HCT116 (cell line): Measurements from ENCODE around the gene NFATC2IP. TPM values are rescaled to one million over a fixed set of nuclear protein-coding genes. Genes with fewer than 3 reads are reported as not detected.
"Not testable (repeated sequence)": the region's sequence is repeated elsewhere in the genome, so short reads cannot be mapped to it uniquely, and the experiment has no call there.

Experiments used
- ATAC-seq: fragments of 200-7000 bp; cut with Tn5 transposase; 2 replicates; pipeline ENCODE4 v1.9.1; 2020; ENCODE audit warnings: mild to moderate bottlenecking, moderate library complexity
- BruUV-seq: library from RNA; stranded (reverse); fragments of 400-500 nt; replicated peaks from 2 replicates; lab custom pipeline; 2021; lab: Mats Ljungman, UMichigan
- CTCF ChIA-PET: fragments of 300-600 bp; sonication (Branson Sonifier 250); formaldehyde crosslinking; loops from one replicate; lab custom pipeline; 2021; ENCODE audit warnings: antibody characterized with exemption; lab: Charles Lee
- POLR2A ChIA-PET: fragments of 300-600, 350-600 bp; sonication (Branson Sonifier 250); formaldehyde crosslinking; loops from one replicate; lab custom pipeline; 2021; ENCODE audit warnings: antibody characterized with exemption; lab: Charles Lee
- RAD21 ChIA-PET, 2 experiments: fragments of 300-600 bp; sonication (Branson Sonifier 250); formaldehyde crosslinking; loops; one replicate each; lab custom pipeline; 2023; ENCODE audit warnings: low total read pairs in 2 of 2; ENCODE audit not compliant: uncharacterized antibody in 2 of 2, unreplicated experiment in 2 of 2, low non-redundant PET in 1 of 2; lab: Charles Lee
- DNase-seq: peaks from one replicate; pipeline ENCODE4 v3.0.0-alpha.2; 2010; ENCODE audit warnings: low read depth, low spot score
- H2AFZ ChIP-seq: fragments of 200-600 bp; shearing (Covaris generic), sonication (generic); 2 replicates; pipeline ENCODE4 v1.6.1; 2017; ENCODE audit warnings: low read depth, mixed run types, mixed read lengths, antibody characterized with exemption, low read length; ENCODE audit not compliant: poor library complexity, severe bottlenecking
- H3K27ac ChIP-seq: 2 replicates; pipeline ENCODE4 v1.5.1; 2012; ENCODE audit warnings: low read depth, low read length
- H3K27me3 ChIP-seq: fragments of 200-600 bp; sonication (generic); 2 replicates; pipeline ENCODE4 v1.6.1; 2016; ENCODE audit warnings: mixed run types, low read length, mixed read lengths; ENCODE audit not compliant: insufficient read depth
- H3K36me3 ChIP-seq, 2 experiments: fragments of 200-500 bp in 1 of 2; fragments of 200-600 bp in 1 of 2; sonication (Bioruptor generic) in 1 of 2; sonication (generic) in 1 of 2; 2 replicates each; pipeline versions ENCODE4 v1.5.1 to v1.6.1; 2014 to 2016; ENCODE audit warnings: low read length in 2 of 2, inconsistent platforms in 1 of 2, mixed read lengths in 1 of 2, mixed run types in 1 of 2; ENCODE audit not compliant: insufficient read depth in 2 of 2, control insufficient read depth in 1 of 2
- H3K4me1 ChIP-seq, 2 experiments: fragments of 200-600 bp in 1 of 2; sonication (generic) in 1 of 2; 2 replicates each; pipeline versions ENCODE4 v1.5.1 to v1.6.1; 2012 to 2017; ENCODE audit warnings: low read length in 2 of 2, inconsistent platforms in 1 of 2, mild to moderate bottlenecking in 1 of 2, mixed read lengths in 1 of 2, mixed run types in 1 of 2, moderate library complexity in 1 of 2; ENCODE audit not compliant: insufficient read depth in 2 of 2, control insufficient read depth in 1 of 2
- H3K4me2 ChIP-seq: fragments of 200-600 bp; sonication (generic); 2 replicates; pipeline ENCODE4 v1.6.1; 2017; ENCODE audit warnings: mixed run types, low read length, mixed read lengths
- H3K4me3 ChIP-seq, 2 experiments: fragments of 200-600 bp in 1 of 2; sonication (generic) in 1 of 2; replicated peaks in 1 of 2; 2 replicates each; pipeline ENCODE4 v1.5.1; 2011 to 2016; ENCODE audit warnings: low read length in 2 of 2, control low read depth in 1 of 2, low read depth in 1 of 2, mild to moderate bottlenecking in 1 of 2, mixed read lengths in 1 of 2, mixed run types in 1 of 2
- H3K79me2 ChIP-seq: fragments of 200-600 bp; sonication (generic); 2 replicates; pipeline ENCODE4 v1.6.1; 2017; ENCODE audit warnings: mild to moderate bottlenecking, mixed run types, low read length, moderate library complexity, mixed read lengths; ENCODE audit not compliant: insufficient read depth
- H3K9ac ChIP-seq: fragments of 200-600 bp; sonication (generic); 2 replicates; pipeline ENCODE4 v1.6.1; 2016; ENCODE audit warnings: low read length, mixed read lengths
- H3K9me2 ChIP-seq: fragments of 200-600 bp; sonication (generic), shearing (Covaris generic); 2 replicates; pipeline ENCODE4 v1.6.1; 2017; ENCODE audit warnings: mixed run types, mild to moderate bottlenecking, moderate library complexity; ENCODE audit not compliant: insufficient read depth
- H3K9me3 ChIP-seq, 2 experiments: fragments of 200-500 bp in 1 of 2; fragments of 200-600 bp in 1 of 2; sonication (Bioruptor generic) in 1 of 2; sonication (generic) in 1 of 2; 2 replicates each; pipeline ENCODE4 v1.6.1; 2014 to 2017; ENCODE audit warnings: low read length in 2 of 2, mixed read lengths in 2 of 2, inconsistent platforms in 1 of 2, low read depth in 1 of 2, mild to moderate bottlenecking in 1 of 2, mixed run types in 1 of 2, moderate library complexity in 1 of 2; ENCODE audit not compliant: control insufficient read depth in 1 of 2, insufficient read depth in 1 of 2
- H4K20me1 ChIP-seq: fragments of 200-600 bp; sonication (generic), shearing (Covaris generic); 2 replicates; pipeline ENCODE4 v1.6.1; 2017; ENCODE audit warnings: mixed run types, mild to moderate bottlenecking, moderate library complexity; ENCODE audit not compliant: insufficient read depth
- CBX3 ChIP-seq: IDR thresholded peaks from 2 replicates; pipeline ENCODE4 v1.6.1; 2012; ENCODE audit warnings: low read depth
- CEBPB ChIP-seq: IDR thresholded peaks from 2 replicates; pipeline ENCODE4 v1.6.1; 2012; ENCODE audit warnings: low read depth
- ELF1 ChIP-seq: IDR thresholded peaks from 2 replicates; pipeline ENCODE4 v1.6.1; 2012; ENCODE audit warnings: low read depth, borderline replicate concordance
- EZH2 ChIP-seq: fragments of 200-600 bp; sonication (generic); IDR thresholded peaks from 2 replicates; pipeline ENCODE4 v1.6.1; 2017; ENCODE audit warnings: antibody characterized with exemption, mixed run types
- EZH2phosphoT487 ChIP-seq: fragments of 200-600 bp; IDR thresholded peaks from 2 replicates; pipeline ENCODE4 v1.6.1; 2018; ENCODE audit warnings: antibody characterized with exemption, borderline replicate concordance
- FOSL1 ChIP-seq: IDR thresholded peaks from 2 replicates; pipeline ENCODE4 v1.6.1; 2012; ENCODE audit warnings: low read depth
- POLR2A ChIP-seq: IDR thresholded peaks from 2 replicates; pipeline ENCODE4 v1.7.0; 2011; ENCODE audit warnings: borderline replicate concordance; ENCODE audit not compliant: insufficient read depth, insufficient read length; ENCODE audit errors: extremely low read depth
- POLR2AphosphoS5 ChIP-seq: IDR thresholded peaks from 2 replicates; pipeline ENCODE4 v1.6.1; 2011; ENCODE audit warnings: mild to moderate bottlenecking, low read depth, low read length, moderate library complexity
- SP1 ChIP-seq: IDR thresholded peaks from 2 replicates; pipeline ENCODE4 v1.6.1; 2012; ENCODE audit warnings: low read depth
- TCF7L2 ChIP-seq: IDR thresholded peaks from 2 replicates; pipeline ENCODE4 v1.7.0; 2011; ENCODE audit warnings: borderline replicate concordance, inconsistent platforms; ENCODE audit not compliant: insufficient read depth, insufficient read length; ENCODE audit errors: extremely low read depth
- YY1 ChIP-seq: IDR thresholded peaks from 2 replicates; pipeline ENCODE4 v1.6.1; 2011; ENCODE audit warnings: low read length, low read depth, moderate library complexity, mild to moderate bottlenecking; ENCODE audit not compliant: insufficient replicate concordance; ENCODE audit errors: extremely low read depth
- ZFX ChIP-seq: fragments of 450-650 bp; IDR thresholded peaks from 2 replicates; pipeline ENCODE4 v1.6.1; 2017
- ZNF274 ChIP-seq: fragments of 200-500 bp; sonication (Bioruptor generic); IDR thresholded peaks from 2 replicates; pipeline ENCODE4 v1.6.1; 2014; ENCODE audit warnings: mild to moderate bottlenecking, low read depth, low read length, inconsistent platforms
- intact Hi-C: fragments of 100-400 bp; cut with micrococcal nuclease; formaldehyde crosslinking; loops from 2 replicates; pipeline ENCODE4 v1.10.0; 2022
- total RNA-seq: library from RNA; stranded (reverse); gene quantifications from one replicate; pipeline ENCODE4 v1.2.1, GENCODE V29; 2021; ENCODE audit not compliant: unreplicated experiment
- TF ChIP-seq, protein P1 (sequence below): IDR thresholded peaks from 2 replicates; pipeline ENCODE4 v1.6.1; 2012
- TF ChIP-seq, protein P2 (sequence below): IDR thresholded peaks from 2 replicates; pipeline ENCODE4 v1.6.1; 2012; ENCODE audit warnings: low read depth
- TF ChIP-seq, protein P3 (sequence below): IDR thresholded peaks from 2 replicates; pipeline ENCODE4 v1.6.1; 2011; ENCODE audit warnings: mild to moderate bottlenecking, low read length, moderate library complexity; ENCODE audit not compliant: insufficient replicate concordance; ENCODE audit errors: extremely low read depth

NFATC2IP gene
- total RNA-seq, 1 experiment from 2014 or later = 41.4 TPM

DNA sequence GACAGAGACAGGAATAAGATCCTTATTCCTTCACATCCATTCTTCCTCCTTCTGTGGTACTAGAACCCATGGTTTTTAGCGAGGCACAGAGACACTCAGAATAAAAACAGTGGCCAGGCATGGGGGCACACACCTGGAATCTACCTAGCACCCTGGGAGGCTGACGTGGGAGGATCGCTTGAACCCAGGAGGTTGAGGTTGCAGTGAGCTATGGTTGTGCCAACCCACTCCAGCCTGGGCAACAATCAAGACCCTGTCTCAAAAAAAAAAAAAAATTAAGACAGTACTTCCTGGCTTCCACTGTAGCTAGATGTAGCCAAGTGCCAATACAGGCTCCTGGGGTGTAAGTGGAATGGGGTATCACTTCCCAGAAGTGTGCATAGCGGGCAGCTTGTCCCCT is 16.4 kb downstream of the NFATC2IP start:
- no peak overlapping the region for H2AFZ ChIP-seq
- H3K9ac ChIP-seq = no peak overlapping the region
- no peak overlapping the region for H3K27ac ChIP-seq
- H3K9me3 ChIP-seq = no peaks in the 10 kb centered on the region
- POLR2A ChIA-PET = no interaction called here
- intact Hi-C loops = no loop called here
- H3K4me3 ChIP-seq = no peak overlapping the region
- no peaks in the 10 kb centered on the region for H3K27me3 ChIP-seq
- RAD21 ChIA-PET = no interaction called here
- peaks cover 11 to 22% of the 10 kb centered on the region in 2 experiments; a peak in 3 of 4 replicates for H3K36me3 ChIP-seq
- CTCF ChIA-PET = no interaction called here
- H3K79me2 ChIP-seq = no peaks in the 10 kb centered on the region
- H3K4me2 ChIP-seq = no peak overlapping the region
- TF ChIP-seq, protein P1, sequence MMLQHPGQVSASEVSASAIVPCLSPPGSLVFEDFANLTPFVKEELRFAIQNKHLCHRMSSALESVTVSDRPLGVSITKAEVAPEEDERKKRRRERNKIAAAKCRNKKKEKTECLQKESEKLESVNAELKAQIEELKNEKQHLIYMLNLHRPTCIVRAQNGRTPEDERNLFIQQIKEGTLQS = no peak
- TF ChIP-seq ZFX = no peak
- no peak for TF ChIP-seq CBX3
- TF ChIP-seq, protein P2, sequence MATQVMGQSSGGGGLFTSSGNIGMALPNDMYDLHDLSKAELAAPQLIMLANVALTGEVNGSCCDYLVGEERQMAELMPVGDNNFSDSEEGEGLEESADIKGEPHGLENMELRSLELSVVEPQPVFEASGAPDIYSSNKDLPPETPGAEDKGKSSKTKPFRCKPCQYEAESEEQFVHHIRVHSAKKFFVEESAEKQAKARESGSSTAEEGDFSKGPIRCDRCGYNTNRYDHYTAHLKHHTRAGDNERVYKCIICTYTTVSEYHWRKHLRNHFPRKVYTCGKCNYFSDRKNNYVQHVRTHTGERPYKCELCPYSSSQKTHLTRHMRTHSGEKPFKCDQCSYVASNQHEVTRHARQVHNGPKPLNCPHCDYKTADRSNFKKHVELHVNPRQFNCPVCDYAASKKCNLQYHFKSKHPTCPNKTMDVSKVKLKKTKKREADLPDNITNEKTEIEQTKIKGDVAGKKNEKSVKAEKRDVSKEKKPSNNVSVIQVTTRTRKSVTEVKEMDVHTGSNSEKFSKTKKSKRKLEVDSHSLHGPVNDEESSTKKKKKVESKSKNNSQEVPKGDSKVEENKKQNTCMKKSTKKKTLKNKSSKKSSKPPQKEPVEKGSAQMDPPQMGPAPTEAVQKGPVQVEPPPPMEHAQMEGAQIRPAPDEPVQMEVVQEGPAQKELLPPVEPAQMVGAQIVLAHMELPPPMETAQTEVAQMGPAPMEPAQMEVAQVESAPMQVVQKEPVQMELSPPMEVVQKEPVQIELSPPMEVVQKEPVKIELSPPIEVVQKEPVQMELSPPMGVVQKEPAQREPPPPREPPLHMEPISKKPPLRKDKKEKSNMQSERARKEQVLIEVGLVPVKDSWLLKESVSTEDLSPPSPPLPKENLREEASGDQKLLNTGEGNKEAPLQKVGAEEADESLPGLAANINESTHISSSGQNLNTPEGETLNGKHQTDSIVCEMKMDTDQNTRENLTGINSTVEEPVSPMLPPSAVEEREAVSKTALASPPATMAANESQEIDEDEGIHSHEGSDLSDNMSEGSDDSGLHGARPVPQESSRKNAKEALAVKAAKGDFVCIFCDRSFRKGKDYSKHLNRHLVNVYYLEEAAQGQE = no peak
- TF ChIP-seq TCF7L2 = no peak
- no peak for TF ChIP-seq CEBPB
- TF ChIP-seq ELF1 = no peak
- TF ChIP-seq POLR2AphosphoS5 = no peak
- no peak for TF ChIP-seq SP1
- TF ChIP-seq EZH2 = no peak
- TF ChIP-seq YY1 = no peak
- TF ChIP-seq, protein P3, sequence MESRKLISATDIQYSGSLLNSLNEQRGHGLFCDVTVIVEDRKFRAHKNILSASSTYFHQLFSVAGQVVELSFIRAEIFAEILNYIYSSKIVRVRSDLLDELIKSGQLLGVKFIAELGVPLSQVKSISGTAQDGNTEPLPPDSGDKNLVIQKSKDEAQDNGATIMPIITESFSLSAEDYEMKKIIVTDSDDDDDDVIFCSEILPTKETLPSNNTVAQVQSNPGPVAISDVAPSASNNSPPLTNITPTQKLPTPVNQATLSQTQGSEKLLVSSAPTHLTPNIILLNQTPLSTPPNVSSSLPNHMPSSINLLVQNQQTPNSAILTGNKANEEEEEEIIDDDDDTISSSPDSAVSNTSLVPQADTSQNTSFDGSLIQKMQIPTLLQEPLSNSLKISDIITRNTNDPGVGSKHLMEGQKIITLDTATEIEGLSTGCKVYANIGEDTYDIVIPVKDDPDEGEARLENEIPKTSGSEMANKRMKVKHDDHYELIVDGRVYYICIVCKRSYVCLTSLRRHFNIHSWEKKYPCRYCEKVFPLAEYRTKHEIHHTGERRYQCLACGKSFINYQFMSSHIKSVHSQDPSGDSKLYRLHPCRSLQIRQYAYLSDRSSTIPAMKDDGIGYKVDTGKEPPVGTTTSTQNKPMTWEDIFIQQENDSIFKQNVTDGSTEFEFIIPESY = no peak
- no peak for TF ChIP-seq EZH2phosphoT487
- TF ChIP-seq FOSL1 = no peak
- TF ChIP-seq ZNF274 = no peak
- no peak for TF ChIP-seq POLR2A
- no peaks in the 10 kb centered on the region for H4K20me1 ChIP-seq
- H3K9me2 ChIP-seq = no peaks in the 10 kb centered on the region
- no peaks in the 10 kb centered on the region for H3K4me1 ChIP-seq
- no TSS peak for BruUV-seq
- DNase-seq = no peak
- no peak for ATAC-seq

DNA sequence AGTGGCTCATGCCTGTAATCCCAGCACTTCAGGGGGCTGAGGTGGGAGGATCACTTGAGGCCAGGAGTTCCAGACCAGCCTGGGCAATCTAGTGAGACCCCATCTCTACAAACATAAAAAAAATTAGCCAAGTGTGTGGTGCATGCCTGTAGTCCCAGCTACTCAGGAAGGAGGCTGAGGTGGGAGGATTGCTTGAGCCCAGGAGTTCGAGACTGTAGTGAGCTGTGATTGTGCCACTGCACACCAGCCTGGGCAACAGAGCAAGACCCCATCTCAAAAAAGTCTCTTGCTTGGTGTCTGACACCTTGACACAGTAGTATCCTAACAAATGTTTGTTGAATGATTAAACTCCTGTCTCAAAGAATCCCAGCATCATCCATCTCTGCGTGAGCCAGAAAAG is 19.0 kb downstream of the NFATC2IP start:
- CTCF ChIA-PET, H3K36me3 ChIP-seq, H3K9me2 ChIP-seq, RAD21 ChIA-PET, H4K20me1 ChIP-seq, POLR2A ChIA-PET, ATAC-seq, H3K9me3 ChIP-seq, BruUV-seq, H3K4me2 ChIP-seq, H3K27me3 ChIP-seq, H3K9ac ChIP-seq, H3K27ac ChIP-seq, H2AFZ ChIP-seq, H3K4me3 ChIP-seq, H3K79me2 ChIP-seq, DNase-seq: not testable (repeated sequence)
- intact Hi-C loops = loop anchor here (10.0 kb wide), 1 partner anchor 285 kb away; no protein-coding TSS in a partner anchor
- peaks cover 0 to 10% of the 10 kb centered on the region in 2 experiments; a peak in 3 of 4 replicates for H3K4me1 ChIP-seq
